Effector memory CD8-positive, alpha-beta T cell (primary cell): ENCODE results near the gene RPL36.
"Not testable (repeated sequence)": the region's sequence is repeated elsewhere in the genome, so short reads cannot be mapped to it uniquely, and the experiment has no call there.

Experiments
- ATAC-seq: fragments of 150-1000 bp; cut with Tn5 transposase; replicated peaks from 2 replicates; pipeline ENCODE4 v1.10.0; 2021; ENCODE audit warnings: mild to moderate bottlenecking, moderate library complexity
- DNase-seq, 3 experiments: peaks; one replicate each; pipeline ENCODE4 v3.0.0; 2021
- H3K27ac Mint-ChIP-seq, 2 donors: one replicate each; pipeline ENCODE4 v1.8.0; 2022; ENCODE audit warnings: mild to moderate bottlenecking in 2 of 2, mixed read lengths in 2 of 2, moderate library complexity in 2 of 2
- H3K27me3 Mint-ChIP-seq, 2 donors: one replicate each; pipeline ENCODE4 v1.8.0; 2022; ENCODE audit warnings: mixed read lengths in 2 of 2
- H3K36me3 Mint-ChIP-seq: one replicate; pipeline ENCODE4 v1.8.0; 2022; ENCODE audit warnings: mild to moderate bottlenecking, moderate library complexity, mixed read lengths; ENCODE audit not compliant: insufficient read depth
- H3K4me1 Mint-ChIP-seq, 2 donors: one replicate each; pipeline ENCODE4 v1.8.0; 2022; ENCODE audit warnings: low read depth in 2 of 2, mixed read lengths in 2 of 2
- H3K4me3 Mint-ChIP-seq, 2 donors: one replicate each; pipeline ENCODE4 v1.8.0; 2022; ENCODE audit warnings: mild to moderate bottlenecking in 2 of 2, mixed read lengths in 2 of 2, moderate library complexity in 2 of 2
- H3K9me3 Mint-ChIP-seq, 2 donors: one replicate each; pipeline ENCODE4 v1.8.0; 2022; ENCODE audit warnings: mixed read lengths in 2 of 2

RPL36 gene

GRCh38 chr19:5688262-5688881 is 1.7 kb upstream of the RPL36 start:
- ATAC-seq, H3K27me3 Mint-ChIP-seq, DNase-seq, H3K9me3 Mint-ChIP-seq: not testable (repeated sequence)
- Mint-ChIP-seq H3K36me3 (peaks cover 44% of the 10 kb centered on the region), H3K4me3 (peak overlapping the region; percentile 78 to 81), H3K4me1 (peaks cover 24 to 32% of the 10 kb centered on the region in 2 donors), H3K27ac (peak overlapping the region in 1 of 2 donors; percentile 56)

GRCh38 chr19:5690955-5691821 is 1.1 kb downstream of the RPL36 start:
- Mint-ChIP-seq H3K4me3 (peak overlapping the region; percentile 96 to 98), H3K27ac (peak overlapping the region; percentile 94 to 98), H3K4me1 (peaks cover 19 to 30% of the 10 kb centered on the region in 2 donors), H3K9me3 (no peaks in the 10 kb centered on the region), H3K27me3 (no peaks in the 10 kb centered on the region), H3K36me3 (peaks cover 72% of the 10 kb centered on the region)
- DNase-seq: peak; percentile 23 to 46 (median 29)
- ATAC-seq: no peak

DNA sequence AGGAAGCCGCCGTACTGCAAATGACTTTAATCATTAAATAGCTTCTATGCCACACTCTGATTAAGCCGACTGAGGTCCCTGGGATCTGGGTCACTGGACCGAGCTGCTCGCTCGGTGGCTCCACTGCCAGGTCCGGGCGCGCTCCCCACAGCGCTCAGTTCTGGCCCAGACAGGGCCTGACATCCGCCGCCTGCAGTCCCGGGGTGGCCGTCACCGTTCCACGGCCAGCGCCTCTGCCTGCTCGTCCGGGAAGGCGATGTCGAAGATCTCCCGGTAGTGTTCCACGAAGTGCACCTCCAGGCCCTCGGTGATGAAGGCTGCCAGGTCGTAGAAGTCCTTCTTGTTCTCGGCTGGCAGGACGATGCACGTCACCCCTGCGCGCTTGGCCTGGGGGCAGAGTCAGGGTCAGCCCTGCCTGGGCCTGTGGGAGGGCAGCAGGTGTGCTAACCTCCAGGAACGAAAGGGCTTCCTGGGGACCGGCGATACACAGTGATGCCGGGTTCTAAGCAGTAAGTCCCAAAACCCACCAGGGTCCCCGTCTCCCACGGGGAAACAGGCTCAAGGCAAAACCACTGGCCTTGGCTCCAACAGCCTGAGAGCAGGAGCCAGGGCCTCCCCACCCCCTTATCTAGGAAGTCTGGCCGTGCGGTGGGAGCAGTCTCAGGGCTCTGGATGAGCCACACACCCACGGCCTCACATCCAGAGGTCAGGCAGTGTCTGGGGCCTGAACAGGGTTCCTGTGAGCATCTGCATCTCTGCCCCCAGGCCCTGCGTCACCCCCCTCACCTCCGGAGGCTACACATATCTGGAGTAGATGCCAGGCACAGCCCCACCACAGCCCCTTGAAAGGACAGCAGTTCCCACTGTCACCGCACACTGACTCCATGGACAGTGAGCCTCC is 2.0 kb downstream of the RPL36 start:
- Mint-ChIP-seq H3K4me1 (peaks cover 14 to 30% of the 10 kb centered on the region in 2 donors), H3K27ac (peak overlapping the region; percentile 94 to 98), H3K36me3 (peaks cover 81% of the 10 kb centered on the region), H3K4me3 (peak overlapping the region; percentile 96 to 98), H3K9me3 (no peaks in the 10 kb centered on the region), H3K27me3 (no peaks in the 10 kb centered on the region)
- ATAC-seq: no peak
- no peak for DNase-seq

GRCh38 chr19:5692723-5693194 is 2.7 kb downstream of the RPL36 start:
- H3K9me3 Mint-ChIP-seq: no peaks in the 10 kb centered on the region
- DNase-seq (no peak), ATAC-seq (no peak)
- H3K27ac Mint-ChIP-seq: peak overlapping the region in 1 of 2 donors; percentile 98
- peak overlapping the region; percentile 53 to 55 for H3K4me3 Mint-ChIP-seq
- H3K27me3 Mint-ChIP-seq: no peaks in the 10 kb centered on the region
- H3K4me1 Mint-ChIP-seq: peaks cover 14 to 30% of the 10 kb centered on the region in 2 donors
- peaks cover 86% of the 10 kb centered on the region for H3K36me3 Mint-ChIP-seq

- Mint-ChIP-seq H3K4me1 (peaks cover 10 to 26% of the 10 kb centered on the region in 2 donors), H3K9me3 (no peaks in the 10 kb centered on the region), H3K27me3 (no peaks in the 10 kb centered on the region), H3K27ac (peak overlapping the region; percentile 25 to 98), H3K36me3 (peaks cover 86% of the 10 kb centered on the region), H3K4me3 (peak overlapping the region; percentile 53 to 55)
- DNase-seq: no peak
- no peak for ATAC-seq
These were observed 3.4 kb downstream of the RPL36 start for GRCh38 chr19:5693195-5694166.

DNA sequence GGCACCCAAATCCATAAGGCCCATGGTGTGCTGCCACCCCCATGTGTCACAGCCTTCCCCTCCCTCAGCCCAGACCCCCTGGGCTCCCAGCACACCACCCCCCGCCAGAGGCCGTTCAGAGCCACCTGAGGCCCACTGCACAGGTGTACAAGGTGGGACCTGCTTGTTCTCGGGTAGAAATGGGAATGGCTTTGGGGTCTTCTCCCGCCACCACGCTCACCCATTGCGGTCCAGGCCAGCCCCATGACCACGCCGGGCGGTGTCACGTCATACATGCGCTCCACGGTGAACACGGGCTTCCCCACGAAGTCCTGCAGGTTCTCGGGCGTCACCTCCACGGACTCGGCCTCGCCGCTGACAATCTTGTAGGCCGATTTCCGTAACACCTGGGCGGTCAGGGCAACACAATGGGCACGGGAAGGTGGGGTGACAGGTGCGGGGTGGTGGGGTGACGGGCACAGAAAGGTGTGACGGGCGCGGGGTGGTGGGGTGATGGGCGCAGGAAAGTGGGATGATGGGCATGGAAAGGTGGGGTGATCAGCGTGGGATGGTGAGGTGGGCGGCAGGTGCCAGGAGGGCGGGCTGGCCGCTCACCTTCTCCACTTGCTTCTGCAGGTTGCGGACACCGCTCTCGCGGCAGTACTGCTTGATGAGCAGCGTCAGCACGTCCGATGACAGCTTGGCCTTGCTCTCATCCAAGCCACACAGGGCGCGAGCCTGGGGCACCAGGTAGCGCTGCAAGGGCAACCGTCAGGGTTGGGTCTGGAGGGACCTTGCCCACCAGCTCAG is 4.3 kb downstream of the RPL36 start:
- DNase-seq (no peak), ATAC-seq (no peak)
- Mint-ChIP-seq H3K4me1 (peaks cover 10 to 25% of the 10 kb centered on the region in 2 donors), H3K27me3 (no peaks in the 10 kb centered on the region), H3K27ac (peak overlapping the region; percentile 25 to 98), H3K4me3 (no peak overlapping the region), H3K9me3 (no peaks in the 10 kb centered on the region), H3K36me3 (peaks cover 94% of the 10 kb centered on the region)

GRCh38 chr19:5694956-5695648 is 5.0 kb downstream of the RPL36 start:
- Mint-ChIP-seq H3K4me1 (peaks cover 10 to 21% of the 10 kb centered on the region in 2 donors), H3K4me3 (peak overlapping the region in 1 of 2 donors; percentile 19), H3K9me3 (no peaks in the 10 kb centered on the region), H3K36me3 (peaks cover 91% of the 10 kb centered on the region), H3K27me3 (no peaks in the 10 kb centered on the region), H3K27ac (peak overlapping the region in 1 of 2 donors; percentile 10)
- DNase-seq (no peak), ATAC-seq (no peak)

DNA sequence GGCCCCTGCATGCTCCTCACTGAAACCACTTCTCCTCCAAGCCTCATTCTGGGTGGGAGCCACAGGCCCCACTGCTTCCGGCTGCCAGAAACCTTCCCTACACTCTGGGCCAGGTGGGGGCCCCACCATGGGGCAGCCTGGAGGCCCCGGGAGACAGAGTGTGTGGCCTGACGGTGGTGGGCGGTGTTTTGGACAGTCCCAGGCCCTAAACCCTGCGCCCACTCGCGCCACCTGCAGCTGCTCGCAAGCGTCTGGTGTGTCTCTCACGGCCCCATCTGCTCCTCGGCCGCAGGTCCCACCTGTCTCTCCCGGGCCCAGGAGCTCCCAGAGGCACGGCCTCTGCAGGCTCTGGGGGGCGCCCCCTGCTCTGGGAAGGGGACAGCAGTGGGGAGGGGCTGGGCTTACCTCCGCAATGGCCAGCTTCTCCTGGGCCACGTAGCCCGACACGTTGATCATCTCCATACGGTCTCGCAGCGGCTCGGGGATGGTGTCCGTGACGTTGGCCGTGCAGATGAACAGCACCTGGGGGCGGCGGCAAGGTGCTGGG is 5.6 kb downstream of the RPL36 start:
- no peak overlapping the region for H3K4me3 Mint-ChIP-seq
- no peak overlapping the region for H3K27ac Mint-ChIP-seq
- DNase-seq (no peak), ATAC-seq (no peak)
- H3K9me3 Mint-ChIP-seq: no peaks in the 10 kb centered on the region
- H3K4me1 Mint-ChIP-seq: peaks cover 4 to 15% of the 10 kb centered on the region in 2 donors
- peaks cover 91% of the 10 kb centered on the region for H3K36me3 Mint-ChIP-seq
- no peaks in the 10 kb centered on the region for H3K27me3 Mint-ChIP-seq

- Mint-ChIP-seq H3K36me3 (peaks cover 92% of the 10 kb centered on the region), H3K4me1 (peaks cover 0 to 10% of the 10 kb centered on the region in 2 donors), H3K9me3 (no peaks in the 10 kb centered on the region), H3K27me3 (no peaks in the 10 kb centered on the region), H3K4me3 (no peak overlapping the region), H3K27ac (peak overlapping the region in 1 of 2 donors; percentile 53)
- DNase-seq: no peak
- no peak for ATAC-seq
These were observed 6.3 kb downstream of the RPL36 start for GRCh38 chr19:5696196-5697021.

DNA sequence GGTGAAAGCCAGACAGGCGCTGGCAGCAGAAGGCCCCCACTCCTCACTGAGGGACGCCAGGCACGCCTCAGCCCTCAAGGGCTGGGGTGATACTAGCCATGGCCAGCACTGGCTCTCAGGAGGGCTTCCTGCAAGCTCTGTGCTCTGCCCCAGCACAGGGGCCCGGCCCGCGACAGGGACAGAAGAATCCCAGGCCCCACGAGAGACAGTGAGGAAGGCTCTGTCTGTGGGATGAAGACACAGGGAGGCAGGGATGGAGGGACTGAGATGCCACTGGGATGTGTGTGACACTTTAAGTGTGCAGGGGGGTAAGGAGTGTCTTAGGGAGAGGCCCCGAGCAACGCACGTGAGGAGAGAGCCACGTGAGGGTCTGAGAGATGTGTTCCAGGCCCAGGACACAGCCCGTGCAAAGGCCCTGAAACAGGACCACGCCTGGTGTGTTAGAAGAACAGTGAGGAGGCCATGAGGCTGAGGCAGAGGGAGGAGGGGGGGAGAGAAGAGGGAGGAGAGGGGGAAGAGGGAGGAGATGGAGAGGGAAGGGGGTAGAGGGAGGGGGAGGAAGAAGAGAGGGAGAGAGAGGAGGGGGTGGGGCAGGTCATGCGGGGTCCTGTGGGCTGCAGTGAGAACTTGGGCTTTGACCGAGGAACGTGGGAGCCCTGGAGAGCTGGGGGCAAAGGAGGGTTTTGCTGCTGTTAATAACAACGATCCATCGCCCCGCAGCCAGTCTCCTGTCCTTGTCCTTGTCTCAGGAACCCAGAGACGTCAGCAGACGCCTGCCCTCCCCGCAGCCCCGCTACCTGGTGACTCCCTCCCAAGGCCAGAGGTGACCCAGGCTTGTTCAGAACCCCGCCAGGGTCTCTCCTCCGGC is 7.2 kb downstream of the RPL36 start:
- Mint-ChIP-seq H3K4me3 (no peak overlapping the region), H3K9me3 (no peaks in the 10 kb centered on the region), H3K27me3 (no peaks in the 10 kb centered on the region), H3K4me1 (peaks cover 0 to 9% of the 10 kb centered on the region in 2 donors), H3K27ac (peak overlapping the region in 1 of 2 donors; percentile 53), H3K36me3 (peaks cover 88% of the 10 kb centered on the region)
- ATAC-seq (no peak), DNase-seq (no peak)
